Activated CD4-positive, alpha-beta T cell treated with anti-CD3 and anti-CD28 coated beads, Interleukin-2, Interleukin-6, amounts not matched to agents 100 ng/mL and 50 ng/mL, durations not matched to agents 16 hours and 8 hours (primary cell): ENCODE data around the gene APBA2.
"Not testable (repeated sequence)": the region's sequence is repeated elsewhere in the genome, so short reads cannot be mapped to it uniquely, and the experiment has no call there.

Experiments used
- DNase-seq: peaks from one replicate; pipeline ENCODE4 v3.0.0-alpha.2; 2020

APBA2 gene

DNA sequence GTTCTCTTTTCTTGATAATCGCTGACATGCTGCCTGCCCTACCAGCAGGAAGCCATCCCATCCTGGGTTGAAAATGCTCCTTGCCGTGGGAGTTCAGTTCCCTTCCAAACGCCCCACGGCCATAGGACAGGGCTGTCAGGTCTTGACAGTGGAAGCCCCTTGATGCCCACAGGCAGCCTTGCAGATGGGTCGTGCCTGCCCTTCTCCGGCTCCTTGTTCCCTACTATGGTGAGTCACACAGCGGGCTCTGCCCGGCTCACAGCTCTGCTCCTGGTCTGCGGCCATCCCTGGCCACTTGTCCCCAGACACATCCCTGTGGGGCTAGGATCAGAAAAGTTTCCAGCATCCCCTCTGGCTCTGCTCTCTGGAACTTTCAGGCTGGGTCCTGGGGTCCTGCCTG is 6.2 kb upstream of the APBA2 start:
- DNase-seq: no peak

DNA sequence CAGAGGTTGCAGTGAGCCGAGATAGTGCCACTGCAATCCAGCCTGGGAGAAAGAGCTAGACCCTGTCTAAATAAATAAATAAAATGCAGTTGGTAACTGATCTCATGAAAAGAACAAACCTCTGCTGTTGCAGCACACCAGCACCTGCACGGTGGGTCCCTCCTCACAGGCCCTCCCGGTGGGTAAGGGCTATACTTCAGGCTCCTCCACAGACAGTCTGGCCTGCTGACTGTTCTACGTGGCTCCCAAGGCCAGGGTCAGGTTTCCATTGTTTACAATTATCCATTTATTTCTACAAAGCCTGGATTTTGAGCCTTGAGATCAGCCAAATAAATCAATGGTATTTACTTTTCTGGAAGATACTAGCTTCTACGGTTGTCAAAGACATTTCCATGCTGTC is 5.1 kb upstream of the APBA2 start:
- DNase-seq: no peak

DNA sequence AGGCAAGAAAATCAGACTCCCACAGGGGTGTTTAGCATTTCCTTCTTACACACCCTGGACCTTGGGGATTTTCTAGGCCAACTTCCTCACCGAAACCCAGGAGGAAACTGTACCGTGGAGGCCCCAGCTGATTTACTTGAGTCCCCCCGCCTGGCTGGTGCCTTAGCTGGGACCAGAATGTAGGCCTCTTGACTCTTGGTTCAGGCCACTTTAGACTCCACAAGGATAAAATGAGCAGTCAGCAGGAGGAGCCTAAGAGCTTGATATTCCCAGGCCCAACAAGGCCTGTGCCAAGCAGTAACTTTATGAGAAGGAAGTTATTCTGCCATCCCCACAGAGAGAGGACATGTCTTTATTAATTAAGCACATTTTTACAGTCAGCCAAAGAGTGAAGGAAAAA is 4.6 kb upstream of the APBA2 start:
- DNase-seq: no peak

DNA sequence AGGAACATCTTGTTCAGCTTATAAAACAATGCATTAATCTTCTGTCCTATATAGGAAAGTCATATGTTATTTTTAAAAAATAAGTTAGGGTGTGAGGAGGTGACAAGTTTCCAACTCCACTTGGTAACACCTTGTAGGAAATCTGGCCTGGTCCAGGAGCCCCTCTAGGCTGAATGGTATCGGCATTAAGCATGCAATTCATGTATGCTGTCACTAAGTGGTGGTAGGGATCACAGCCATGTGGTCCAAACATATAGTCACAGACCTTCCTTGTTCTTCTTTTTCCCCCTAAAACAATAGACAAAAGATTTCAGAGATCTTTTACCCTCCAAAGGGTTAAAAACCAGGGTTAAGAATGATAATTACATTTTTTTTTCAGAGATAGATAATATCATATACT is 4.2 kb upstream of the APBA2 start:
- DNase-seq: no peak

DNA sequence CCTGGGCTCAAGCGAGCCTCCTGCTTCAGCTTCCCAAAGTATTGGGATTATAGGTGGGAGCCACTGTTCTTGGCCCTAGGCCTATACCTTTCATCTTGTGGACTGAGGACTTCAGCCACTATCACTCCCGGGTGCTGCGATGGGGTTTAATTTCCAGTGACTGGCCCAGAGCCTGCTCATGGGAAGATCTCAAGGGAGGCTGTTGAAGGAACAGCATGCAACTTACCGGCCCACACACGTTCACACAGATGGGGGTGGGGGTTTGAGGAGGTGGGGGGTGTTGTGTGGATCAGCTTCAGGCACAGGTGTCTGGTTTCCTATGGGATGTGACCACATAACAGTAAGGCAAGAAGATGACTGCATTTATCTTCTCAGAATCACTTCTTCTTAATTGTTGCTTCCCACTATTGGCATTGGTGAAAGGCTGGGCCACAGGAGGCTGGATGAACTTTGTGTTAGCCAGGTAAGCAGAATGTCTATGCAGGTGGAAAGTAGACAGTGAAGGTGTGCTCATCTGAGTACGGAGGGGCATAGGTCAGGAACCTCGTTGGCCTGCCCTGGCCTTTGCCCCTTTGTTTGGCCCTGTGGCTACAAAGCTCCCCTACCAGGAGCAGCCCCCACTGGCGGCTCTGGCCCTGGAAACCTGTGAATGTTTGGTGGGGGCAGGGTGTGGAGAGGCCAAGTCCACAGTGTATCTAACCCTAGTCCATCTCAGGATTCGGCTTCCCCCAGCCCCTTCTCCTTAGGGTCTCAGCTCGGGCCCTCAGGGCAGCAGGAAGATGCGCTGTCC is 1.4 kb upstream of the APBA2 start:
- no peak for DNase-seq

DNA sequence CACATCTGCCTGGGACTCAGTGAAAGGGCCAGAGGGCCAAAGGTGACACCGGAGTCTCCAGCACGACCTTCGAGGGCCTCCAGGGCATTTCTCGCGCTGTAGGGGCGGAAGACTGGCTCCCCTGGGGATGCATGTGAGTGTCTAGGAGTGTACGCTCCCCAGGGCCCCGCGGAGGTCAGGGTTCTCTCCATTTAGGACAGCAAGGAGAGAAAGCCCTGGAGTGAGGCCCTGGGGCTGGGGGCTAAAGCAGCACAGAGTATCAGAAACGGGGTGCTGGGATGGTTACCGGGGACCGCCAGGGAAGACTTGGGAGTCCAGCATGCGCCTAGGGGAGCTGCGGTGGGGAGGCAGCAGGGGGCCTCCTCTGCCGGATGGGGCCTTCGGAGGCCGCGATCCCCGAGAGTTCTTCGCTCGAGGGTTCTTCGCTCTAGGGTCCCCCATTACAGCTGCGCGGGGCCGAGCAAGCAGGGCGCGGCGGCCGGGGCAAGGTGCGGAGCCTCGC is 595 bp upstream of the APBA2 start:
- no peak for DNase-seq

DNA sequence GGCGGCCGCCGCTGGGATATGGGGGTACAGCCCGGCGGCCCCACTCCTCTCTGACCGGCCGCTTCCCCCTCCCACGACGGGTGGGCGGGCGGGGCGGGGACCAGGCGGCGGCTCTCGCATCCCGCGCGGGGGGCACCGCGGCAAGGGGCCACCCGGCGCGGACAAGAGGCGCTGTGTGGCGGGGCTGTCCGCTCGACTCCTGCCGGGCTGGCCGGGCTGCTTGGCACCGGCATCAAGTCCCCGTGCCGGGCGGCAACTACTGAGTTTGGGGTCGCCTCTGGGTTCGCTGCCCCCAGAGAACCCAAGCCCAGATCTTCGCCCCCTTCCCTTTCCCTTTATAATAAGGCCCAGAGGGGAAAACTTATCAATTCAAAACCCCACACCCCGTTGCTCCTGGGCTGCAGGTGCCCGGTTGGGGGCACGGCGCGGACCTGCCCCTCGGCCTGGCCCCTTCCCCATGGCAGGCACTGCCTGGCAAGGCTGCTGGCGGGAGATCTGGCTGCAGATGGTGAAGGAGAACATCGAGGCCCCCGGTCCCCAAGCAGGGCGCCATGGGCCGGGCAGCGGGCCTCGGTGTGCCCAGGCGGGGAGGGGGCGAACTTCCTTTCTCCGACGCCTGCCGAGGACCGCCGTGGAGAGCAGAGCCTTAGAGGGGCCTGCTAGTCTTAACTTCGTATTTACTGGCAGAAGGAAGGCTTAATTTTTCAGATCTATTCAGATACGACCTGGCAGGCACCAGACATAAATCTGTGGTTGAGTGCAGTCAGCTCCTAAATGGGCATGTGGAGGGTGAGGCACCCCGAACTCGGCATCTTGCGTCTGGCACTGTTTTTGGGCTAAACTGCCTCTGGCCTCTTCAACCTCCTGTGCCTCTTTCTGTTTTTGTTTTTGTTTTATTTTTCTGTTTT is 911 bp downstream of the APBA2 start:
- DNase-seq: no peak

DNA sequence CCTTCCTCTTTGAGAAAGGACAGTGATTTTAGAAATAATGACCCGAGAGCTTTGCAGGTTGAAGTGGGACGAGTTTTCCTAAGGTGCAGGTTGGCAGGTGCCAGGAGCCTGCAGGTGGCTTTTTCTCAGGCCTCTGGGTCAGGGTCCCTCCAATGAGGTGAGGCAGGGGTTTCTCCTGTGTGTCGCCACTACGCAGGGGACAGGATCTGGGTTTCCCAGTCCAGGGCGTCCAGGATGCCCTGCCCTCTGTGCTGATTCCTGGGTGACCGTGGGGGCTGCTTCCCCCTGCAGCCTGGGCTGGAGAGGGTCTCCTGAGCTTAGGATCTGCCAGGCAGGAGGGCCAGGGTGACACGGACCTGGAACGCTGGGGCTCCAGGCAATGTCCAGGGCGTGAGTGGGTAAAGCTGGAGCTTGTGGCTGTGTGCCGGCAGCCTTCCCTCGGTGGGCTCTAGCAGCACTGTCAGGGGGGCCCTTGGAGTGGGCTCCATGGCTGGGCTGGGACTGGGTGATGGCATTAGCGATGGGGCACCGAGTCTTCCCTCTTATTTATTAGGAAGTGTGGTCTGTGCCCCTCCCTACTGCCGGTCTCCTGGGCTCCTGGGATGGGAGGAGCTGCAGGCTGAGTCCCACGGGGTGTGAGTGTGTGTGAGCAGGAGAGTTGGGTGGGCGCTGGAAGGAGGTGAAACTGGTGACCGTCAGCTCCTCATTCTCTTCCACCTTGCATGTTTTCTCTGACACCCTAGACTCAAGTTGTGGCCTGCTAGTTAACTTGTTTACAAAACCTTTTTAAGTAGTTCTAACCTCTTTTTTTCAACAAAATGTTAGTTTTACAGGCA is 1.8 kb downstream of the APBA2 start:
- no peak for DNase-seq

DNA sequence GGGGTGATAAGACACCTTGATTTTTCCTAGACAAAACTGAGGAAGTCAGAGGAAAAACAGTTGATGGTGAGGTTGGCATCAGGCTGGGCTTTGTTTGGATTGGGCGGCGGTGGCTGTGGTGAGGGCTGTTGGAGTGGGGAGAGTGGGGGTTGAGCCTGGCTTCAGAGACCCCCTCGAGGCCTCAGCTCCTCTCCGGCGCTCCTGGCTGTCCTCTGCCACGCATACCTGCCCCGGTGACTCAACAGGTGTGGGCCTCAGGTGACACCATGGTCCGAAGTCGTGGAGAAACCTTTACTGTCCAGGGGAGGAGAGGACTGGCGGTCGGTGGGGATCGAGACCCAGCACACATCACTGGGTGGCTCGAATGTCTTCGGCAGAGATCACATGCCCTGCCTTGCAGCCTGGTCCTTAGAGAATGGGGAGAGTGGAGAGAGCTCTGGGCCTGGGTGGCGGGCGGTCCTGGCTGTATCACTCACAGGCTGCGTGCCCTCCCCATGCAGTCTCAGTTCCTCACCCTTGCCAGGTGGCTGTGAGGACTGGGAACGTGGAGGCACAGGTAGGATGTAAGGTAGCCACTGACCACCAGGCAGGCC is 2.6 kb downstream of the APBA2 start:
- no peak for DNase-seq

DNA sequence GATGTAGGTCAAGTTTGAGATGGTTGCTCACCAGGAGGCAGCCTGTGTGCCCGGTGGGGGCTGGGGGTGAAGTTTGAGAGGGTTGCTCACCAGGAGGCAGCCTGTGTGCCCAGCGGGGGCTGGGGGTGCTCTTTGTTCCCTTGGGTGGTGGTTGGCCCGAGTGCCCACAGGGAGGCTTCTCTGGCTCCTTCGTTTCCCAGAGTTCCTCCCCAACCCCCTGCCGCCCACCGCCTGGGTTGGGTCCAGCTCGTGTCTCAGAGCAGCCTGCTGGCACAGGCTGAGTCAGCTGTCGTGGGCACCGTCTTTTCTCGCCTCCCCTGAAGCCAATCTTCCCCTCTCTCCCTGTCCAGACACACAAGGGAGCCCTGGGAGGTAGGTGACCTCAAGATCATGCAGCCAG is 3.1 kb downstream of the APBA2 start:
- DNase-seq: no peak

DNA sequence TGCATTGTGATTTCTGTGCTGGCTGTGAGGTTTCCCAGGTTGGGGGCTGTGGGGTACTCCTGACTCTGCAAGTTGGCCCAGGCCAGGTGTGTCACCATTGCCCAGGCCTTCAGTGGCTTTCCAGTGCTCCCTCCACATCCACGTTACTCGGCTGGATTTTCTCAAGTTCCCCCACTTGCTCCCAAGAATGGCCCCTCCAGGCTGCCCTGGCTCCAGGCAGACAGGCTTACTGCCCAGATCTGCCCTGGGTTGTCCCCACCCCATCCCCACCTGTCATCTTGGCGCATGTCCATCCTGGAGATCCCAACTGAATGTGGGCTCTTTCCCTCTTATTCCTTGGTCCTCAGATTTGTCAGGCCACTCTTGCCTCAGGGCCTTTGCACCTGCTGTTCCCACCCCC is 3.6 kb downstream of the APBA2 start:
- DNase-seq: no peak

DNA sequence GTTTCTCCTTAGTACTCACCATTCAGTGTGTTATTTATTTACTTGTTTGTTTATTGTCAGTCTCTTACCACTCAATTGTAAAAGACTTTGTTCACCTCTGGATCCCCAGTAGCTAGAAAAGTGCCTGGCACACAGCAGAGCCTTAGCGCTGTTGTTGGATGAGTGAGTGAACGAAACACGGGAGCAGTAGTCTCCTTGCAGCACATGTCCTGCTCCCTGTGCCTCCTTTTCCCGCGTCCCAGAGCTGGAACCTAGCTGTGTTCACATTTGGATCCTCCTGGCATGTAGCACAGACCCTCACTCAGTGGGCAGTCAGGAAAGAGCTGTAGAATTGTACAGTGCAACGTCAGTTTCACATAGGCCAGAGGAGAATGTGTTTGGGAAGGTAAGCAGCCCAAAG is 4.1 kb downstream of the APBA2 start:
- DNase-seq: not testable (repeated sequence)

DNA sequence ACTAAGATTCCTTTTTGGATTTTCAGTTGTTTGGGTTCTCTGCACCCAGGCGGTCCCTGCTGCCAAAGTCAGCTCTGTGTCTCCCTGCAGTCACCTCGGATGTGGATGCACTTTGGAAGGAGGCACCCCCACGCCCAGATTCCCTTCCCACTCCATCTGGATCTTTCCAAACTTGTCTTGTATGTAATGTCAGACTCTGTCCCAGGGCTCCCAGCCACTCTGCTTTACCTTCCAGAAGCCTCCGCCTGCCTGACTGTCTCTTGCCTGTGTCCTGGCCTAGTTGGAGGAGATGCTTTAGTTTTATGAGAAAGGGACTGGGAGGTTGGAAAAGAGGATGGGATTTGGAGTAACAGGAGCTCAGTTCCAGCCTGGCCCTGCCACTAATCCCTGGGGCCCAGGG is 4.5 kb downstream of the APBA2 start:
- not testable (repeated sequence) for DNase-seq

DNA sequence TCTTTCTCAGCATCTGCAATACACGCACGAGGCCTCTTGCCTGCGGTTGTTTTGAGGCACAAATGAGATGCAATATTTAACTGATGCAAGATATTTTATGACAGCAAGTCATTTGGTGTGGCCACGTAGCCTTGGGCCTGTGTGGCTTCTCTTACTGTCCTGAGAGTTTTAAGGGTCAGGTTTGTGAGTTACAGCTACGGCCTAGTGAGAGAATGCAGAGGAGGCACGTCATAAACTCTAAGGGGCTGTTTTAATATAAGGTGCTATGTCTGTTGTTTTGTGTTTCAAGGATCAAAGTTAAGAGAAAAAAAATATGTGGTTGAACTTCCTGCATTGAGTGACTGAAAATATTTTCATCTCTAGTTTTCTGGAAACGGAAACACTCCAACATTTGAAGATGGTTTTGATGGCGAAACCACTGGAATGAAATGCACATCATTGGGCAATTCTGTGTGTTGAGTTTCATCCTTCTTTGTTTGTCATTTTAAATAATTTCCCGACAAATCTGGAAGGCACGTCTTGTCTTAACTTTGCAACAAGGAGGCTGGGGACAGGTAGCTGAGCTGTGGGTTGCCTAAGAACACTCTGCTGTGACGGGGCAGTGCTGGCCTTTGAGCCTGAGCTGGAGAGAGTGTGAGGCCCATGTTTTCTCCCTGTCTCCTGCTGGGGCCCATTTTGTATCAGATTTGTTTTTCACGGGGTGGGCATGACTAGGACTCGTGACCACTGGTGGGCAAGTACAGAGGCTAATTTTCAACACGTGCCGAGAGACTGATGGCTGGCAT is 5.1 kb downstream of the APBA2 start:
- peak; percentile 4 for DNase-seq

DNA sequence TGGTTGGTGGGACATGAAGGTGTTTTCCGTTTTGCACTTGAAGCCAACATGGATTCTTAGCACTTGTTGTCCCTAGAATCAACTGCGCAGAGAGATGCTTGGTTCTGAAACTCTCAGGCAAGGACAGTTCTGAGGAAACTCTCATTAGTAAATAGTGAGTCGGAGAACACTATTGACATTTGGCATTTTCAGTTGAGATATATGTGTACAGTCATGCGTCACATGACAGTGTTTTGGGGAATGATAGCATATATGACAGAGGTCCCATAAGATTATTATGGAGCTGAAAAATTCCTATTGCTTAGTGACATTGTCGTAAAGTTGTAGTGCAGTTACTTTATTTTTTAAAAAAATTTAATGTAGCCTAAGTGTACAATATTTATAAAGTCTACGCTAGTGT is 5.8 kb downstream of the APBA2 start:
- no peak for DNase-seq

DNA sequence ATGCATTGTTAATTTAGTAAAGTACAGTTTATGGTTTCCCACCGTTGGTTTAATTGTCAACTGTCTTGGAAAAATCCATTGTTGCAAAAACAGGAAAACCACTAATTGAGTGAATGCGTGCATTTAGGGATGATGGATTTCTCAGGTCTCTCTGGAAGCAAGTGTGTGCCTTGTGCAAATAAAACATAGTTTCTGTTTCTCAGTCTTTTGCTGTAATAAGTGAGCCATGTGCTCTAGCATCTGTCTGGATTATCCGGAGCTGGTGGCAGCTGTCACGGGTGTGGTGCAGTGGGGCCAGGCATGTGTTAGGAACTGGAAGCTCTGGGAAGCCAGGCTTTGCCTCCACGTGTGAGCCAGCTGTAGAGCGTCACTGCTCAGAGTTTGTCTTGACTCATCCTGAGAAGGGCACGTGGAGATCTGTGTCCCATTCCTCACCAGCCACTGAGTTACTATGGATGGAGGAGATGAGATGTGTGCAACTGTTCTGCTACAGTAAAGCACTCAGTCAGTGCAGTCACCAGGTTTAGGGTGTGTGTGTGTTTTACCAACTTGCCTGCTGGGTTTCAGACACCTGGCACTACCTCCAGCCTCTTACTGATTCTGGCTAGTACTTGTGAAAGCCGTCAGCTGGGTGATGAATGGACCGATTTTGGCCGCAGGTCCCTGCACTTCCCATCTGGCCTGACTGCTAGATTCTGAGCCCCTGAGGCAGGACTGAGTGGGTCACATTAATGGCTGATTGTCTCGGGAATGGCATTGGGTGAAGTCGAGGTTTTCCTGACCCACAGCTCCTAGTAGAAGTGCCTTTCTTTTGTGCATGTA is 7.2 kb downstream of the APBA2 start:
- no peak for DNase-seq

DNA sequence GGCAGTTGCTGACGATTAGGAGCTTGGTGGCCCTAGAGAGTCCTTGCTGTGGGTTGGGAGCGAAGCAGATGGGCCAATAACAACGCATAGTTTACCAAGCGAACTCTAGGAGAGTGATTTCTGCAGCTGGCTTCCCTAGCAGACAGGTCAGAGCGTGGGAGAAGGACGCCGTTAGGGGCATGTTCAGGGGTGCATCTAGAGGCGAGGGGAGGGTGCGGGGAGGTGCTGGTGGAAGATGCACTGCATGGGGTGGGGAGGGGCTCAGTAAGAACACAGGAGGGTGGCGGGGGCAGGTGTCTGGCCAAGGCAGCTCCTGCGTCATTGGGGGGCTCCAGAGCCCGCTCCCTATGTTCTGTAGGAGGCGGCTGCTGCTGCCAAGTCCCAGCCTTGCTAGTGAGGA is 8.9 kb downstream of the APBA2 start:
- no peak for DNase-seq

DNA sequence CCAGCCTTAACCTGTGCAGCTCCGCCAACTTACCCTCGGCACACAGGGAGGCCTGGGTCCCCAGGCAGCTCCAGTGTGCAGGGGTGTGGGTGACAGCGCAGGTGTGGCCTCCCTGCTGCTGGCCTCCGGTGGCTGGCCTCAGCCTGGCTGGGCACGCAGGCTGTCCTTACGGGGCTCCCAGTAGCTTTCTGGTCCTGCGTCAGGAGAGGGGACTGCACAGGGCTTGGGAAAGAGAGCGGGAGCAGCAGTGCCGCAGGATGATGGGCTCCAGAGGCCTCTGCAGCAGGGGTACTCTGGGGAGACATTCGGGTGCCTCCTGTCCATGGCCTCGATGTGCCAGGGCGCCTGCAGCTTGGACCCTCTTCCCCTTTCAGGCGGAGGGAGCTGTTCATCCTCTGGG is 9.4 kb downstream of the APBA2 start:
- no peak for DNase-seq

DNA sequence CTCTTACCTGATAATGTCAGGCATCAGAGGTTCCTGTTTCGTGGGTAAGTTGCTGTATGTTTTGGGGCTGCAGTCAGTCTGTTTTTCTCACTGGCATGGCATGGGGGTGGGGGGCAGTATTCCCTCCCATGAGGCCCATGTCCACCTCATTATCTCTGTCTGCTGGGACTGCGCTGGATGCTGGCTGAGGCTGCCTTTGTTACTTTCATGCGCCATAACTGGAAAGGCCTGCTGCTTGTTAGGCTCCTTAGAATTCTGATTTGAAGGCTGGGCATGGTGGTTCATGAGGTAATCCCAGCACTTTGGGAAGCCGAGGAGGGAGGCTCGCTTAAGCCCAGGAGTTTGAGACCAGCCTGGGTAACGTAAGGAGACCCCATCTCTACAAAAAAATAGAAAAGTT is 9.8 kb downstream of the APBA2 start:
- no peak for DNase-seq

DNA sequence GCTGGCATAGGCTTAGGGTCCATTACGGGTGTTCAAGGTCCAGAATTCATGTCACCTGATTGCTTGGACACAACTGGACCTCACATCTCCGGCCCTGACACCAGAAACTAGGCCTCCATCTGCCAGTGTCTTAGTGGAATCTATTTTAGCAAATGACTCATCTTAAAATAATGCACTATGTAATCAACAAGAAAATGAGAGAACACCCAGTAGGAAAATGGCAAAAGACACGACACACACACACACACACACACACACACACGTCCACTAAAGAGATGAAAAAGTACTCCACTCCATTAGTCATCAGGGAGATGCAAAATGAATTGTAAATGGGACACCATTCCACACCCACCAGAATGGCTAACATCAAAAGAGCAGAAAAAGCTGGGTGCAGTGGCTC is 11.2 kb downstream of the APBA2 start:
- no peak for DNase-seq
